OCI-LY7 (cell line): Measurements from ENCODE around the gene DDX10.

Experiments used
- CTCF ChIP-seq: fragments of 200-600 bp; sonication (generic); conservative IDR thresholded peaks from 2 replicates; pipeline ENCODE4 v1.5.1; 2014; ENCODE audit warnings: mild to moderate bottlenecking, antibody characterized with exemption, low read length, moderate library complexity, mixed read lengths
- EZH2phosphoT487 ChIP-seq: fragments of 200-600 bp; sonication (generic); IDR thresholded peaks from 2 replicates; pipeline ENCODE4 v1.6.1; 2018; ENCODE audit warnings: low read depth, borderline replicate concordance, mild to moderate bottlenecking, mixed run types, antibody characterized with exemption, low read length, moderate library complexity, mixed read lengths

GRCh38 chr11:108727665-108728064 is 62.8 kb downstream of the DDX10 start:
- TF ChIP-seq CTCF (no peak), EZH2phosphoT487 (no peak)
